Measurements from ENCODE around the gene CACNA1G.

CACNA1G gene

DNA sequence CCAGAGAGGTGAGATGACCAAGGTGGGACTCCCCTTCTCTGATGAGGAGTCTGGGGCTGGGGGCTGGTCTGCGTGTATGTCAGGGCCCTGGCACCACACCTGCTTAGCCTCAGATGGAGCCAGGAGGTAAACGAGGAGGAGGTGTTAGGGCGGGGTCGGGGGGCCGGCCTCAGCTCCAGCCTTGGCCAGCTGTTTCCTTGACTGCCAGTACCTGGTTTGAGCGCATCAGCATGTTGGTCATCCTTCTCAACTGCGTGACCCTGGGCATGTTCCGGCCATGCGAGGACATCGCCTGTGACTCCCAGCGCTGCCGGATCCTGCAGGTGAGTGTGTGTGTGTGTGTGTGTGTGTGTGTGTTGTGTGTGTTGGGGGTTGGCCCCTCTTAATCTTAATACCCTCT is 8.1 kb downstream of the CACNA1G start:
- DNase-seq (ENCODE audit: low spot score) = no peak

DNA sequence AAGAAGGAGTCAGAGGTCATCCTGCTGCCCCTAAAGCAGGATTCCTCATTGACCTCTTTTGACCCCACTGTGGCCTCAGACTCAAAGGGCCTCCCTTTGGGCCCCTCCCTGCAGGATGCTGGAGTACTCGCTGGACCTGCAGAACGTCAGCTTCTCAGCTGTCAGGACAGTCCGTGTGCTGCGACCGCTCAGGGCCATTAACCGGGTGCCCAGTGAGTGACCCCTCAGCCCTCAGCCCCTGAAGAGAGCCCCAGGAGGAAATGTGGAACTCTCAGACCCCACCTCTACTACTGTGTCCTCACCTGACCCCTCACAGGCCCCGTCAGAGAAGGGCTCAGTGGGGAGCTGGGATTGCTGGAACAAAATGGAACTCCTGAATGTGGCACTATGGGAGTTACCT is 9.1 kb downstream of the CACNA1G start:
- DNase-seq (ENCODE audit: low spot score) = no peak

DNA sequence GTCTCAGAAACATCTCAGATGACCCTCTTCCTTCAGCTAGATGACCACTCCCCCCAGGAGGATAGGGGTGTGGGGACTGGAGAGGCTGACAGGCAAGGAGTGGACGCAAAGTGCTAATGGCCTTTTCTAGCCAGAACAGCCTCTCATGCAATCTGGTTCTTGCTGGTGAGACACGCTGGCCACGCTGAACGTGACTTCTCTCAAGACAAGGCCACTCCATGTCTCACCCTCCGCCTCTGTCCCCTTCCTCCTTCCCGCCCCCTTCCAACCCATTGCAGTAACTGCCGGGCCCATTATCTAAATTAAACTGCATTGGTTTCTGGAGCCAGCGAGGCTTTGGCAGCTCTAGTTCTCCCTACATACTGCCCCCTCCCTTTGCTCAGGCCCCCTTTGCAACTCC is 9.5 kb downstream of the CACNA1G start:
- no peak for DNase-seq (ENCODE audit: low spot score)

DNA sequence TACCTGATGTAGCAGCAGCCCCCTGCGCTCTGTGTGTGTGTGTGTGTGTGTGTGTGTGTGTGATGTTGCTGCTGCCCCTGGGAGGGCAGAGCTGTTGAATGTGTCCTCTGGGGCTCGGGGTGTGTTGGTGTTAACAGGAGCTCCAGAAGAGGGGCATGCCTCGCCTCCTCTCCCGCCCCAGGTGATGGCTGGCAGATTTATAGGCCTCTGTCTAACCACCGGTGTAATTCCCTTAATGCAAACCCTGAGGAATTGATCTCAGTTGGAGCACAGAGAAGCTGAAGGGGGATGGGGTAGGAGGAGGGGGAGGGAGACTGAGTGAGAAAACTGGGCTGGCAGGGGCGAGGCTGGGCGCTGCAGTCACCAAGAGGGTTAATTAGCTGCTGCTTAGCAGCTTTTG is 10.0 kb downstream of the CACNA1G start:
- no peak for DNase-seq (ENCODE audit: low spot score)

DNA sequence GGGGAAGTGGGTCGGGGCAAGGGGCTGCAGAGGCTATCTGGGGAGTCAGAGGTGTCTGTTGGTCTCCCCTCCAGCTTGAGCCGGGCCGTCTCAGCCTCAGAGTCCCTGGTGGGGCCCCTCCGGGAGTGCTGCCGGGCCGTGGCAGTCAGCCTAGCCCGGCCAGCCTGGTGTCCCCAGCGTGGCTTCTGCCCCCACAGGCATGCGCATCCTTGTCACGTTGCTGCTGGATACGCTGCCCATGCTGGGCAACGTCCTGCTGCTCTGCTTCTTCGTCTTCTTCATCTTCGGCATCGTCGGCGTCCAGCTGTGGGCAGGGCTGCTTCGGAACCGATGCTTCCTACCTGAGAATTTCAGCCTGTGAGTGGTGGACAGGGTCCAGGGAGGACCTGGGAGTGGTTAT is 11.2 kb downstream of the CACNA1G start:
- no peak for DNase-seq (ENCODE audit: low spot score)

GRCh38 chr17:50572541-50572940 is 12.0 kb downstream of the CACNA1G start:
- no peak for DNase-seq (ENCODE audit: low spot score)

DNA sequence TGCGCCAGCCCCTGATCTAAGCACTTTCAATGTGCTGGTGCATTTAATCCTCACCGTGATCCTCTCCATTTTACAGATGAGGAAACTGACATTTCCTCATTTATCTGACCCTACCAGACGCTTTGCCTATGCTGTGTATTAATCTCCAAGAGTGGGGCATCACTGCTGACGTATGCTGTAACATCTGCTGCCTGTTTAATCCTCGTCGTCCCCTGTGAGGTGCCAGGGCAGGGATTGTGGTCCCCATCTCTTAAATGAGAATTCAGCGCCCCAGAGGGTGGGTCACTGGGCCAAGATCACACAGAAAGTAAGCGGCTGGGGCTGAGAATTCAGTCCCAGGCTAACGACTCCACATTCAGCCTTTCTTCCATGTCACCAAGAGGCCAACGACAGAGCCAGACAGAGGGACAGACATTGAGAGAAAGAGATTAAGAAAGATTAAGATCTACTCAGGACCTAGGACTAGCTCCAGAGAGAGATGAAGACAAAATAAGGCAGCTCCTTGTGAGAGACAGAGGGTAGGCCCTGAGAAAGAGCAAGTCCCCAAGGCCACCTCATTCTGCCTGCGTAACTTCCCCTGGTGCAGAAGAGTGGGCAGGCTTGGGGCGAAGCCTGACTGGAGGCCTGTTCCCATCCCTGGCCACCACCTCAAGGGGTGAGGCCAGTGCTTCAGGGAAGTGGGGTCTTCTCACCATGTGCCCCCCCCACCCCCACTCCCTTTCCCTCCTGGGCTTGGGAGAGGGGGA is 13.5 kb downstream of the CACNA1G start:
- DNase-seq (ENCODE audit: low spot score) = no peak

DNA sequence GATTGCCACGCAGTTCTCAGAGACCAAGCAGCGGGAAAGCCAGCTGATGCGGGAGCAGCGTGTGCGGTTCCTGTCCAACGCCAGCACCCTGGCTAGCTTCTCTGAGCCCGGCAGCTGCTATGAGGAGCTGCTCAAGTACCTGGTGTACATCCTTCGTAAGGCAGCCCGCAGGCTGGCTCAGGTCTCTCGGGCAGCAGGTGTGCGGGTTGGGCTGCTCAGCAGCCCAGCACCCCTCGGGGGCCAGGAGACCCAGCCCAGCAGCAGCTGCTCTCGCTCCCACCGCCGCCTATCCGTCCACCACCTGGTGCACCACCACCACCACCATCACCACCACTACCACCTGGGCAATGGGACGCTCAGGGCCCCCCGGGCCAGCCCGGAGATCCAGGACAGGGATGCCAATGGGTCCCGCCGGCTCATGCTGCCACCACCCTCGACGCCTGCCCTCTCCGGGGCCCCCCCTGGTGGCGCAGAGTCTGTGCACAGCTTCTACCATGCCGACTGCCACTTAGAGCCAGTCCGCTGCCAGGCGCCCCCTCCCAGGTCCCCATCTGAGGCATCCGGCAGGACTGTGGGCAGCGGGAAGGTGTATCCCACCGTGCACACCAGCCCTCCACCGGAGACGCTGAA is 15.2 kb downstream of the CACNA1G start:
- no peak for DNase-seq (ENCODE audit: low spot score)

DNA sequence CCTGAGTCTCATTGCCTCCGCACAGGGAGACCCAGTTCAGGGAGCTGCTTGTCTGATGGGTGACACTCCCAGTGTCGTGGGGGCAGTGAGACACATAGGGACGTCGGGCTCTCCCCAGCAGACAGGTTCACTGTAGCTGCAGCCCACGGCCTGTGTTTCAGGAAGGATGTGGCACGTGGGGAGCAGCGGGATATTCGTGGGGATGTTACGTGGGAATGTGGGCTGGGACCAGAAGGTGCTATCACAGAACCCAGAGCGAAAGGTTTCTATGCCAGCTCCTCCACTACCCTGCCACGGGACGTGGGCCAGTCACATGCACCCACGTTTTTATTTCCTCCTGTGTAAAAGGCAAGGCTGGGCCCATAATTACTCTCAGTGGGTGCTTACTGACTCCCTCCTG is 16.3 kb downstream of the CACNA1G start:
- no peak for DNase-seq (ENCODE audit: low spot score)

- DNase-seq (ENCODE audit: low spot score) = no peak
Observed at GRCh38 chr17:50577451-50577954, 17.0 kb downstream of the CACNA1G start.

- no peak for DNase-seq (ENCODE audit: low spot score)
Observed at GRCh38 chr17:50578173-50578572, 17.7 kb downstream of the CACNA1G start.

- DNase-seq (ENCODE audit: low spot score) = no peak
Observed at GRCh38 chr17:50579399-50579798, 18.9 kb downstream of the CACNA1G start.

GRCh38 chr17:50580646-50581045 is 20.1 kb downstream of the CACNA1G start:
- DNase-seq (ENCODE audit: low spot score) = no peak

- DNase-seq (ENCODE audit: low spot score) = no peak
Observed at GRCh38 chr17:50581316-50581715, 20.8 kb downstream of the CACNA1G start.

DNA sequence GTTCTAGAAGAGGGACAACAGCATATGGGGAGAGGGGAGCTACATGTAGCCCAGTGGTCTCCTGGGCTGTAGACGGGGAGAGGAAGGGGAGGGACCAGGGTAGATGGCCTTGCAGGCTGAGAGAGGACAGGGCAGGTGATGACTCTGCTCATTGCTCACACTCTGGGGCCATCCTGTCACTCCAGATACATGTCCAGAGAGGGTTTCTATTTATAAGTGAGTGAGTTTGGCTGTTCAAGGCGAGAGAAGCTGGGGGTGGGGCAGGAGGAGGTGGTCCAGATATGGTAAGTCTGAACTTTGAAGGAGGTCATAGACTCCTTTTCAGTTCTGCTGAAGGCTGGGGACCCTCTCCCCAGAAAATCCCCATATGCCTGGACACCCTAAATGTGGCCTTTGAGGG is 22.2 kb downstream of the CACNA1G start:
- DNase-seq (ENCODE audit: low spot score) = no peak

DNA sequence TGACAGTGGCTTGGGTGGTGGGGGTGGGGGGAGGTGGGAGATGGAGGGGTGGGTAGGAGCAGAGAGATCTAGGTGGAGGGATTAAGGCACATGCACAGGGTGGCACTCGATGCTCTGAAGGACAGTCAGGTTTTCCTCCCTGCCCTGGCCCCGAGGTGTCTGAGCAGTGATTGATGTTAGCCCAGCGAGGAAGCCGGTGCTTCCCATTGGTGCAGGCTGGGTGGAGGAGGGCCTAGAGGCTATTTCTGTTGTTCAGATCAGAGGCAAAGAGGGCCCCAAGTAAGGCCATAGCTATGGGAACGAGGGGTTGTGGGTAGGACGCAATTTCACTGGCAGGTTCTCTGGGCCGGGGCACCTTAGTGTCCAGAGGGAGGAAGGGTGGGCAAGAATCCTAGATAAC is 23.1 kb downstream of the CACNA1G start:
- DNase-seq (ENCODE audit: low spot score) = no peak

DNA sequence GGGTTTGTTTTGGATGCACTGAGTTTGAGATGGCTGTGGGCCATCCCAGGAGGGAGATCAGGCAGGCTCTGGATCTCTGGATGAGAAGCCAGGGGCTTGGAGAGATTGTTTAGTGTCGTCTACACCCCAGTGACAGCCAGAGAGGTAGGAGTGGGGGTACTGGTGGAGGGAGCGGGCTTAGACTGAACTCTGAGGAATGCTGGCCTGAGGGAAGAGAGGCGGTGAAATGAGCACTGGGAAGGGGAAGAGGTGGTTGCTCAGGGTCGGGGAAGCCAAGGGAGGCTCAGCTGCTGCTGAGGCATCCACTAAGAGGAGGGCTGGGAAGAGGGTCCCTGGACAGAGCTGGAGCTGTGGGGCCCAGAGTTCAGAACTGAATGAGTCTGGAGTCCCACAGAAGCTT is 23.6 kb downstream of the CACNA1G start:
- no peak for DNase-seq (ENCODE audit: low spot score)

- DNase-seq (ENCODE audit: low spot score) = no peak
Observed at GRCh38 chr17:50584749-50585148, 24.2 kb downstream of the CACNA1G start.

- no peak for DNase-seq (ENCODE audit: low spot score)
Observed at GRCh38 chr17:50585346-50585745, 24.8 kb downstream of the CACNA1G start.

DNA sequence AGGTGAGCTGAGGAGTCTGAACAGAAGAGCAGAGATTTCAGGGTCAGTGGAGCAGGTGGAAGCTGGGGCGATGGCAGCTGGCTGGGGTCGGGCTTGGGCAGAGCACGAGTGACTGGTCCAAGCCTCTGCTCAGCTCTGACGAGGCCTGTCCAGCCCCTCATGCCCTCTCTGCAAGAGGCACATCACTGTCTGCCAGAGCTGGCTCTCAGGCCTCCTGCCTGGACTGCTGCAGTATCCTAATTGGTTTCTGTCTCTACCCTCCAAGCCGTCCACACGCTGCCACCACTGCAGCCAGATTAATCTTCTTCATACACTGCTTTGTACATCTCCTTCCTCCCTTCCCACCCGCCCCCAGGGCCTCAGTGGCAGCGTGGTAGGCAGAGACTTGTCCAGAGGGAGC is 25.4 kb downstream of the CACNA1G start:
- no peak for DNase-seq (ENCODE audit: low spot score)

GRCh38 chr17:50586421-50587247 is 26.1 kb downstream of the CACNA1G start:
- DNase-seq (ENCODE audit: low spot score) = no peak

DNA sequence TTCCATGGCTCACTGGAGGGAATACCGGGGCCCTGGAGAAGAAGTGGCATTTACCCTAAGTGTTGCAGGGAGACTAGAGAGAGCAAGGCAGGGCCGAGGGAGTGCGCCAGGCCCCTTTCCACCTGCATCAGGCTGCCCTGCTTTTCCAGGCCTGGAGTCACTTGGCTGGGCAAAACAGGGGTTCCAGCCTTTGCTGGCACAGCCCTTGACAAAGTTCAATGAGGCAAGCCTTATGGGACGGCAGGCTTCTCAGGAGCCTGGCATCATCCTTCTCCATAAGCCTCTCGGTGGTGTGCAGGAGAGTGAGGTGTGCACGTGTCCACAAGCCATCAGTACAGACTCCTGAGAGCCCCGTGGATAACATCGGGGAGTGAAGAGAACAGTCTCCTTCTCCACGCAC is 27.1 kb downstream of the CACNA1G start:
- no peak for DNase-seq (ENCODE audit: low spot score)
